MM.1S (cell line): ENCODE results near the gene STMN3.

ENCODE experiments used
- CTCF ChIP-seq: fragments of 300-600 bp; sonication (generic); IDR thresholded peaks from 2 replicates; pipeline ENCODE4 v1.5.1; 2016; ENCODE audit warnings: antibody characterized with exemption, low read length, mixed read lengths
- EZH2 ChIP-seq: fragments of 300-600 bp; sonication (generic); optimal IDR thresholded peaks from 2 replicates; pipeline ENCODE3; 2017; ENCODE audit warnings: low read depth, mild to moderate bottlenecking, antibody characterized with exemption, low read length, mixed read lengths
- EZH2phosphoT487 ChIP-seq: fragments of 300-600 bp; sonication (generic); IDR thresholded peaks from 2 replicates; pipeline ENCODE4 v1.6.1; 2018; ENCODE audit warnings: antibody characterized with exemption, low read length

DNA sequence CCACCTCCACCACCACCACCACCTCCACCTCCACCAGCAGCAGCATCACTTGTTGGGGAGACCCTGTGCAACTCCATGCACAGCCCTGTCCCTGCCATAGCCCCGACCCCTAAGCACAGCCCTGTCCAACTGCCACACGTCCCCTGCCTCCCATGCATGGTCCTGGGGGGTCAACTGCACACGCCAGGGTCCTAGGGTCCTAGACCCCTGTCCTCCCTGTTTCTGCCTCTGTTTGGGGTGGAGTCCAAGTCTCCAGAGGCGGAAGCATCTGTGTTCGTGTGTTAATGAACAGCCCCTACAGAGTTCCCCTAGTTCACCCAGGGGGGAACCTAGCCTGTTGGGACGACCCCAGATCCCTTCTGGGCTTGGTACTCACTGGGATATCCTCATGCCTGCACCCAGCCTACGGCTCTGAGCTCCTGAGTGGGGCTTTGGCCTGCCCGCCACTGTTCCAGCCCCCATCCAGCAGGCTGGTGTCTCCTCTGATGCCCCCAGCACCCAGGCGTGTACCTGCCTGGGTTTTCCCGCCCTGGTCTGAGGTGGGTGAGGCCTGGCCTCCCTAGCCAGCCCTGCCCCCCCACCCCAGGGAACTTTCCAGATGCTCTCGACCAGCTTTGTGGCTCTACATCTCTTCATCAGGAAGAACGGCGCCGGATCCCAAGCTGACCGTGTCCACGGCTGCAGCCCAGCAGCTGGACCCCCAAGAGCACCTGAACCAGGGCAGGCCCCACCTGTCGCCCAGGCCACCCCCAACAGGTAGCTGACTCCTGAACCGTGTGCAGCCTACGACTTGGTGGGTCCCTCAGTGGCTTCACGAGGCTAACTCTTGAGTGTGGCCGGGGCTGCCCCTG is 40.7 kb upstream of the STMN3 start:
- TF ChIP-seq EZH2 (no peak), CTCF (no peak), EZH2phosphoT487 (no peak)
